Gastrocnemius medialis (tissue), 4 donors: ENCODE measurements around the gene CC2D1B.

Experiments used
- POLR2A ChIP-seq, 2 donors: fragments of 450-650 bp; IDR thresholded peaks; one replicate each; pipeline ENCODE4 v1.6.1; 2017; ENCODE audit warnings: antibody characterized with exemption in 2 of 2, mild to moderate bottlenecking in 2 of 2, moderate library complexity in 2 of 2
- TF ChIP-seq, protein P1 (sequence below), 5 experiments: fragments of 450-650 bp in 3 of 5; fragments of 200-600 bp in 2 of 5; sonication (generic) in 2 of 5; IDR thresholded peaks in 4 of 5; conservative IDR thresholded peaks in 1 of 5; 1 replicate in 4 of 5; 2 replicates in 1 of 5; pipeline ENCODE4 v1.5.1; 2016 to 2019; ENCODE audit warnings: antibody characterized with exemption in 5 of 5, mild to moderate bottlenecking in 3 of 5, moderate library complexity in 3 of 5

DNA sequence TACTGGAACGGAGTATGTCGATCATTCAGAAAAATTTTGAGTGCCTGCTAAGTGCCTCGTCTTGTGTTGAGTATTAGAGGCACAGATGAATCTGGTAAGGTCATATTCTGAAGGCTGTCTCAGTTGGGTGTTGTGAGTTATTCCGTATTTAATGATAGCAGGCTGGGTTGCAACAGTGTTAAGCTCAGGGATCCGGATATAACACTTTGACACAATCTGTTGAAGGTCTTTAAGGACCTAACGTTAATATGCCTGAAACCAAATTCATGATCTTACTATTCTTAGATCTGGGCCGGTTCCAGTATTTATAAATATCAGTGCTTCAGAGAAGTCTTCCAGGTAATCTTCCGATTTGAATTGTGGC is 39.0 kb upstream of the CC2D1B start:
- TF ChIP-seq, protein P1, sequence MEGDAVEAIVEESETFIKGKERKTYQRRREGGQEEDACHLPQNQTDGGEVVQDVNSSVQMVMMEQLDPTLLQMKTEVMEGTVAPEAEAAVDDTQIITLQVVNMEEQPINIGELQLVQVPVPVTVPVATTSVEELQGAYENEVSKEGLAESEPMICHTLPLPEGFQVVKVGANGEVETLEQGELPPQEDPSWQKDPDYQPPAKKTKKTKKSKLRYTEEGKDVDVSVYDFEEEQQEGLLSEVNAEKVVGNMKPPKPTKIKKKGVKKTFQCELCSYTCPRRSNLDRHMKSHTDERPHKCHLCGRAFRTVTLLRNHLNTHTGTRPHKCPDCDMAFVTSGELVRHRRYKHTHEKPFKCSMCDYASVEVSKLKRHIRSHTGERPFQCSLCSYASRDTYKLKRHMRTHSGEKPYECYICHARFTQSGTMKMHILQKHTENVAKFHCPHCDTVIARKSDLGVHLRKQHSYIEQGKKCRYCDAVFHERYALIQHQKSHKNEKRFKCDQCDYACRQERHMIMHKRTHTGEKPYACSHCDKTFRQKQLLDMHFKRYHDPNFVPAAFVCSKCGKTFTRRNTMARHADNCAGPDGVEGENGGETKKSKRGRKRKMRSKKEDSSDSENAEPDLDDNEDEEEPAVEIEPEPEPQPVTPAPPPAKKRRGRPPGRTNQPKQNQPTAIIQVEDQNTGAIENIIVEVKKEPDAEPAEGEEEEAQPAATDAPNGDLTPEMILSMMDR (IDR thresholded peaks at IDR 0.05 in 4 of 5, conservative IDR thresholded peaks at IDR 0.05 in 1 of 5) = peak in 1 of 5 experiments; percentile 28
- no peak for TF ChIP-seq POLR2A (IDR thresholded peaks at IDR 0.05)
